ENCODE results near the gene GAS2. TPM values are rescaled to one million over a fixed set of nuclear protein-coding genes. Genes with fewer than 3 reads are reported as not detected.

The GAS2 gene
- total and polyA plus RNA-seq, 2 of the 4 experiments (the other 2 are of a cell fraction): 0.51 to 0.90 TPM

GRCh38 chr11:22681281-22681812 is 14.9 kb downstream of the GAS2 start:
- in situ Hi-C loops (cut with MboI; ENCODE audit: low sequenced_read_pairs): no loop called here
- no CpG with 5 or more reads among the region's 4 CpGs for WGBS, 2 experiments (ENCODE audit: extremely low coverage in 2 of 2, insufficient read length in 1 of 2)

More at GRCh38 chr11:22681281-22681812, 14.9 kb downstream of the GAS2 start:
- H3K4me2 ChIP-seq (ENCODE audit: low read depth, low read length): no peak overlapping the region
- H2AK9ac ChIP-seq (replicated peaks; ENCODE audit: low read depth, low read length, poor library complexity): no peak overlapping the region
- H4K20me1 ChIP-seq (ENCODE audit: insufficient read depth, low read length): no peaks in the 10 kb centered on the region
- TF ChIP-seq SMC3 (IDR thresholded peaks at IDR 0.05; ENCODE audit: low read depth, low read length) (no peak), RFX5 (IDR thresholded peaks at IDR 0.05; ENCODE audit: low read depth, low read length) (no peak), FOS (IDR thresholded peaks at IDR 0.05; ENCODE audit: low read depth, low read length) (no peak), POLR2A (IDR thresholded peaks at IDR 0.05; ENCODE audit: low read depth, low read length) (no peak), MAFK (IDR thresholded peaks at IDR 0.05; ENCODE audit: low read depth, low read length) (no peak)
- no peak overlapping the region for H4K91ac ChIP-seq (ENCODE audit: insufficient read depth, low read depth, low read length)
- H3K56ac ChIP-seq (ENCODE audit: extremely low read depth, insufficient read depth, low read length): no peak overlapping the region
- H3K27ac ChIP-seq (ENCODE audit: insufficient read depth, low read length): no peak overlapping the region
- no peaks in the 10 kb centered on the region for H3K9me1 ChIP-seq (ENCODE audit: insufficient read depth, low read length)
- no peak overlapping the region for H3K14ac ChIP-seq (replicated peaks; ENCODE audit: low read depth, low read length)
- no peak overlapping the region for H3K23ac ChIP-seq (ENCODE audit: low read depth, low read length)
- BruUV-seq (replicated peaks): no TSS peak
- intact Hi-C loops (cut with micrococcal nuclease): loop anchor here (5.0 kb wide), 1 partner anchor 51 kb away; no protein-coding TSS in a partner anchor
- ATAC-seq (ENCODE audit: low read depth) (no peak), DNase-seq (no peak)
- H3K18ac ChIP-seq (ENCODE audit: low read depth, low read length): no peak overlapping the region
- no peak overlapping the region for H3K4me3 ChIP-seq (ENCODE audit: insufficient read depth, low read depth, low read length)
- no peak overlapping the region for H3K4ac ChIP-seq (ENCODE audit: low read depth, low read length)
- no peak overlapping the region for H3K9ac ChIP-seq (ENCODE audit: low read depth, low read length)
- no peak overlapping the region for H2BK15ac ChIP-seq (ENCODE audit: low read depth, low read length)
- H2BK5ac ChIP-seq (ENCODE audit: low read depth, low read length, poor library complexity, severe bottlenecking): no peak overlapping the region
- no peak overlapping the region for H4K5ac ChIP-seq (ENCODE audit: low read depth, low read length)
- dilution Hi-C loops (cut with HindIII; ENCODE audit: low sequenced_read_pairs, unreplicated experiment): no loop called here
- no peak overlapping the region for H2AFZ ChIP-seq (replicated peaks; ENCODE audit: low read length, poor library complexity)
- H3K9me3 ChIP-seq (ENCODE audit: control insufficient read depth, insufficient read depth, low read length): no peaks in the 10 kb centered on the region
- no peak overlapping the region for H4K8ac ChIP-seq (ENCODE audit: low read depth in 2 of 2, low read length in 2 of 2)
- H2AK5ac ChIP-seq (ENCODE audit: low read depth, low read length): no peak overlapping the region
- no peak overlapping the region for H2BK20ac ChIP-seq (ENCODE audit: low read depth, low read length)
- no peaks in the 10 kb centered on the region for H3K4me1 ChIP-seq (ENCODE audit: control insufficient read depth, insufficient read depth, low read length)
- H3K79me1 ChIP-seq (ENCODE audit: low read depth in 1 of 2, low read length in 2 of 2): no peaks in the 10 kb centered on the region
- ChIA-PET CTCF (no interaction called here), POLR2A (ENCODE audit: unreplicated experiment) (no interaction called here)
- no peak overlapping the region for H2BK120ac ChIP-seq (ENCODE audit: low read depth, low read length)
- H3K36me3 ChIP-seq (ENCODE audit: control insufficient read depth, insufficient read depth, low read length): no peaks in the 10 kb centered on the region
- H3K27me3 ChIP-seq (ENCODE audit: control insufficient read depth, insufficient read depth, low read length): no peaks in the 10 kb centered on the region

Measured in IMR-90 (cell line).